WERI-Rb-1 (cell line): ENCODE measurements around the gene NAGPA.

Experiments
- DNase-seq: peaks from one replicate; pipeline ENCODE4 v3.0.0-alpha.2; 2020
- H3K27ac ChIP-seq: fragments of 250-450 bp; sonication (Bioruptor Pico); 2 replicates; pipeline ENCODE4 v1.5.1; 2020; ENCODE audit warnings: mild to moderate bottlenecking, moderate library complexity
- H3K27me3 ChIP-seq: fragments of 250-450 bp; sonication (Bioruptor Pico); 2 replicates; pipeline ENCODE4 v1.5.1; 2021; ENCODE audit warnings: mild to moderate bottlenecking, low read depth, moderate library complexity; ENCODE audit not compliant: insufficient read depth, severe bottlenecking
- H3K36me3 ChIP-seq: fragments of 250-450 bp; sonication (Bioruptor Pico); 2 replicates; pipeline ENCODE4 v1.5.1; 2020; ENCODE audit warnings: mild to moderate bottlenecking, moderate library complexity
- H3K4me3 ChIP-seq: 2 replicates; pipeline ENCODE4 v1.5.1; 2011; ENCODE audit warnings: low read depth, mild to moderate bottlenecking, control low read depth, low read length
- H3K9me3 ChIP-seq: fragments of 250-450 bp; sonication (Bioruptor Pico); 2 replicates; pipeline ENCODE4 v1.5.1; 2021; ENCODE audit warnings: mild to moderate bottlenecking, moderate library complexity; ENCODE audit not compliant: severe bottlenecking
- TF ChIP-seq, protein P1 (sequence below): IDR thresholded peaks from 2 replicates; pipeline ENCODE4 v1.5.1; 2011; ENCODE audit warnings: low read depth, mild to moderate bottlenecking, control low read depth, inconsistent platforms, low read length

NAGPA gene

DNA sequence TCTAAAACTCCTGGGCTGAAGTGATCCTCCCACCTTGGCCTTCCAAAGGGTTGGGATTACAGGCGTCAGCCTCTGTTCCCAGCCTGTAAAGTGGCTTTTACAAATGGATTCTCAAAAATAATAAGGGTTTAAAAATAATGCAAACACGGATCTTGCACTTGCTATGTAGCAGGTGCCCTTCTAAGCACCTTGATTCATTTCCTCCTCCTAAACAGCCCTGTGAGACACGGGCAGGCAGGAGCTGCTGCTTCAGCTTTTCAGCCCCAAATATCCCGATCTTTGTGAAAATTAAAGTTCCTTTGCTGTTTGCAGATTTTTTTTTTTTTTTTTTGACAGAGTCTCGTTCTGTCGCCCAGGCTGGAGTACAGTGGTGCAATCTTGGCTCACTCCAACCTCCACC, 31.7 kb downstream of the NAGPA start:
- H3K9me3 ChIP-seq, result no peaks in the 10 kb centered on the region

DNA sequence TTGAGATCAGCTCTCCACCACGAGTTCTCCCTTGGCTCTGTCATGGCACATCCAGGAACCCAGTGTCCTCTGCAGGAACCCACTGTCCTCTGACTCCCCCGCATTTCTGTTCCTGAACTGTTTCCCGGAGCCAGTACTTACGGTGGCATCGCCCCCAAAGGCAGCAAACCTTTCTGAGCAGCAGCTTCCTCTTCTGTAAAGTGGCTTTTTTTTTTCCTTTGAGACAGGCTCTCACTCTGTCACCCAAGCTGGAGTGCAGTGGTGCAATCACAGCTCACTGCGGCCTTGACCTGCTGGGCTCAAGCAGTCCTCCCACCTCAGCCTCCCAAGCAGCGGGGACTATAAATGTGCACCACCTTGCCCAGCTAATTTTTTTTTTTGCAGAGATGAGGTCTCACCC, 32.2 kb downstream of the NAGPA start:
- Histone ChIP-seq H3K4me3 (no peak overlapping the region), H3K27me3 (no peaks in the 10 kb centered on the region), H3K27ac (no peak overlapping the region), H3K36me3 (no peaks in the 10 kb centered on the region), H3K9me3 (no peaks in the 10 kb centered on the region)
- TF ChIP-seq, protein P1, sequence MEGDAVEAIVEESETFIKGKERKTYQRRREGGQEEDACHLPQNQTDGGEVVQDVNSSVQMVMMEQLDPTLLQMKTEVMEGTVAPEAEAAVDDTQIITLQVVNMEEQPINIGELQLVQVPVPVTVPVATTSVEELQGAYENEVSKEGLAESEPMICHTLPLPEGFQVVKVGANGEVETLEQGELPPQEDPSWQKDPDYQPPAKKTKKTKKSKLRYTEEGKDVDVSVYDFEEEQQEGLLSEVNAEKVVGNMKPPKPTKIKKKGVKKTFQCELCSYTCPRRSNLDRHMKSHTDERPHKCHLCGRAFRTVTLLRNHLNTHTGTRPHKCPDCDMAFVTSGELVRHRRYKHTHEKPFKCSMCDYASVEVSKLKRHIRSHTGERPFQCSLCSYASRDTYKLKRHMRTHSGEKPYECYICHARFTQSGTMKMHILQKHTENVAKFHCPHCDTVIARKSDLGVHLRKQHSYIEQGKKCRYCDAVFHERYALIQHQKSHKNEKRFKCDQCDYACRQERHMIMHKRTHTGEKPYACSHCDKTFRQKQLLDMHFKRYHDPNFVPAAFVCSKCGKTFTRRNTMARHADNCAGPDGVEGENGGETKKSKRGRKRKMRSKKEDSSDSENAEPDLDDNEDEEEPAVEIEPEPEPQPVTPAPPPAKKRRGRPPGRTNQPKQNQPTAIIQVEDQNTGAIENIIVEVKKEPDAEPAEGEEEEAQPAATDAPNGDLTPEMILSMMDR, result no peak
- no peak for DNase-seq

More for the DNA sequence above, 31.7 kb downstream of the NAGPA start:
- H3K27me3 ChIP-seq, result no peaks in the 10 kb centered on the region
- no peaks in the 10 kb centered on the region for H3K36me3 ChIP-seq
- DNase-seq, result no peak
- TF ChIP-seq, protein P1, result no peak
- H3K27ac ChIP-seq, result no peak overlapping the region
- no peak overlapping the region for H3K4me3 ChIP-seq

DNA sequence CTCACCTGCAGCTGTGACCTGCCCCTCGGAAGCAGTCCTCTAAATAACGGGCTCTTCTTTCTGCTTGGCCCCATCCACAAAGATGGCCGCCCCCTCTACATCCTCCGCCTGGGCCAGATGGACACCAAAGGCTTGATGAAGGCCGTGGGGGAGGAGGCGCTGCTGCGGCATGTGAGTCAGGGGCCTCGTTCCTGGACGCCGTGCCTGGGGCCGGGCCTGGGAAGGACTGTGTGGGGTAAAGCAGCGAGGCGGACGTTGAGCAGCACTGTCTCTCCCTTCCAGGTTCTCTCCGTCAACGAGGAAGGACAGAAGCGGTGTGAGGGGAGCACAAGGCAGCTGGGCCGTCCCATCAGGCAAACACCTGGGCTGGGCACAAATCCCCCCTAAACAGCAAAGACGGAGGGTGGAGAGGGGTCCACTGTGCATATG, 33.1 kb downstream of the NAGPA start:
- H3K4me3 ChIP-seq, result no peak overlapping the region
- H3K36me3 ChIP-seq, result no peaks in the 10 kb centered on the region
- no peak overlapping the region for H3K27ac ChIP-seq
- no peaks in the 10 kb centered on the region for H3K27me3 ChIP-seq
- DNase-seq, result no peak
- TF ChIP-seq, protein P1, result no peak
- H3K9me3 ChIP-seq, result no peaks in the 10 kb centered on the region

DNA sequence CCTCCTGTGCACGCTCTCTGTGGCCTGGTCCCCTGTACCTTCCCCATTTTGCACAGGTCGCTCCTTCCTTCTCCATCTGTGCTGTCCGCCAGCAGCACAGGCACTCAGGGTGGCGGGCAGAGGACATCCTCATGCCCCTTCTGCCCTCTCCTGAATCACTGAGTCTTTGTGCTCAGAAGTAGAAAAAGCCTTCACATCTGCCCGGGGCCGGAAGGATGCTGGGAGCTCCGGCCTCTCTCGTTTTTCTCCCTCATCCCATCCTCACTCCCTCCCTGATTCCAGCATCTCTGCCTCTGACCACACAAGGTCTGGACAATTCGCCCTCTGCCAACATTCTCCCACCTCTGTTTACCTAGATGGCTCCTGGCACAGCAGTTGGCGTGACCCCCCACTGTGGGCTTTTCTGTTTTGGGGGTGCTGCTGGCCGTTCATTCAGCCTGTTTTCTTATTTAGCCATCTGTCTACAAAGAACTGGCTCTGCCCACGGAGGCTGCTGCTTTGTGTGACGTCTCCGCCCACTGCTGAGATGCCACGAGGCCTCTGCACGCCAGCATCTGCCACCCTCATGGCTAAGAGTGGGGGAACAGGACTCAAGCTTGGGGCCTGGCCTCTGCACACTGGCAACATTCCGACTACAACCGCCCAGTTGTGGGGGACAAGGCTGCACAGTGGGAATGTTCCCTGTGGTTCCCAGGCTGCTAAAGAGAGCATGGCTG, 38.9 kb downstream of the NAGPA start:
- TF ChIP-seq, protein P1, result no peak
- no peaks in the 10 kb centered on the region for H3K9me3 ChIP-seq
- no peaks in the 10 kb centered on the region for H3K27me3 ChIP-seq
- DNase-seq, result no peak
- H3K27ac ChIP-seq, result no peak overlapping the region
- H3K36me3 ChIP-seq, result no peaks in the 10 kb centered on the region
- no peak overlapping the region for H3K4me3 ChIP-seq

DNA sequence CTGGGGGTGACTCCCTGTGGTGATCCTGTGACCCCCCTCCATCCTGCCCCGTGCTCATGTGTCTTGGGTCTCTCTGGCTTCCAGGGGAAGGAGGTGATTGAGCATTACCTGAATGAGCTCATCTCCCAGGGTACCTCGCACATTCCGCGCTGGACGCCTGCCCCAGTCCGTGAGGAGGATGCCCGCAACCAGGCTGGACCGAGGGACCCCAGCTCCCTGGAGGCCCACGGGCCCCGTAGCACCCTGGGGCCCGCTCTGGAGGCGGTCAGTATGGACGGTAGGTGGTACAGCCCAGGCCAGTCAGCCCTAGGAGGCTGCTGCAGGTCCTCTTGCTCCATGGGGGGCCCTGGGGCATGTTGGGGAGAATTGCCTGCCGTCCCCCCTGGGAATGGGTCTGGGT, 42.0 kb downstream of the NAGPA start:
- Histone ChIP-seq H3K27me3 (no peaks in the 10 kb centered on the region), H3K36me3 (no peaks in the 10 kb centered on the region), H3K27ac (no peak overlapping the region), H3K9me3 (no peaks in the 10 kb centered on the region), H3K4me3 (no peak overlapping the region)
- DNase-seq, result no peak
- TF ChIP-seq, protein P1, result no peak

DNA sequence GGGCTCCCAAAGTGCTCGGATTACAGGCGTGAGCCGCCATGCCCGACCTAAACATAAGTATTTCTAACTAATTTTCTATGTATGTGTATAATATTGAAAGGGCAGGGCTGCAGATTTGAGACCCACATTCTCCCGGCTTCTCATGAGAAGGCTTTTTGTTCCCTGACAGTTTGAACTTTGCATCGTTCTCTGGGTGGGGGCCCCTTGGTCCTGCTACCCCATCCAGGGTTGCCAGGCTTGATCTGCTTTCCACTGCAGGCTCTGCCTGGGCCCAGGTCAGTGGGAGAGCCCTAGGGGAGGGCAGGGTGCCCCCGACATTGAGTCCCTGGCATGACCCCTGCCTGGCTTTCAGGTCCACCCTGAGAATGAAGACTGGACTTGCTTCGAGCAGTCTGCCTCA, 43.3 kb downstream of the NAGPA start:
- H3K4me3 ChIP-seq, result no peak overlapping the region
- TF ChIP-seq, protein P1, result no peak

More for the DNA sequence above, 43.3 kb downstream of the NAGPA start:
- Histone ChIP-seq H3K27me3 (no peaks in the 10 kb centered on the region), H3K27ac (no peak overlapping the region), H3K9me3 (no peaks in the 10 kb centered on the region), H3K36me3 (no peaks in the 10 kb centered on the region)
- DNase-seq, result no peak
